Measurements from ENCODE around the gene CPNE6.
A peak's percentile ranks its signal among the peaks of the same experiment; 100 is the strongest.

CPNE6 gene

GRCh38 chr14:24072436-24072835, 1.1 kb downstream of the CPNE6 start:
- no peaks in the 10 kb centered on the region for H3K9me3 ChIP-seq (ENCODE audit: control insufficient read depth, insufficient read depth, low read depth, low read length)
- CTCF ChIA-PET: interaction anchor here (1.3 kb wide), 1 partner anchor 36 kb away, joined by 4 read pairs; no protein-coding TSS in a partner anchor
- H3K4me3 ChIP-seq (ENCODE audit: low read depth, low read length): no peak overlapping the region
- H3K4me1 ChIP-seq (ENCODE audit: control insufficient read depth, insufficient read depth, low read length): no peaks in the 10 kb centered on the region
- TF ChIP-seq ZNF366 (tag by site-specific recombination; conservative IDR thresholded peaks at IDR 0.05) (no peak), ZNF596 (tag by site-specific recombination; IDR thresholded peaks at IDR 0.05) (no peak)
- no peak overlapping the region for H3K27ac ChIP-seq (ENCODE audit: extremely low read depth, low read depth, low read length)
- H3K36me3 ChIP-seq (ENCODE audit: control insufficient read depth in 2 of 2, insufficient read depth in 1 of 2, low read length in 2 of 2): no peaks in the 10 kb centered on the region
- POLR2A ChIA-PET: no interaction called here

- Histone ChIP-seq H3K4me1 (ENCODE audit: control insufficient read depth, insufficient read depth, low read length) (peaks cover under 1% of the 10 kb centered on the region; the same call in 1 of the 2 replicates), H3K9me3 (ENCODE audit: control insufficient read depth, insufficient read depth, low read depth, low read length) (no peaks in the 10 kb centered on the region), H3K4me3 (ENCODE audit: low read depth, low read length) (no peak overlapping the region), H3K36me3 (ENCODE audit: control insufficient read depth in 2 of 2, insufficient read depth in 1 of 2, low read length in 2 of 2) (no peaks in the 10 kb centered on the region), H3K27ac (ENCODE audit: extremely low read depth, low read depth, low read length) (no peak overlapping the region)
- no peak for TF ChIP-seq ZNF394 (tag by site-specific recombination; IDR thresholded peaks at IDR 0.05; ENCODE audit: borderline replicate concordance)
- TF ChIP-seq EGR2 (tag by site-specific recombination; IDR thresholded peaks at IDR 0.05; ENCODE audit: low read depth): peak; percentile 41; the same call in 1 of the 2 replicates
- TF ChIP-seq KLF1 (tag by site-specific recombination; IDR thresholded peaks at IDR 0.05): 0 out of 2 replicates have a peak, but pooled peaks have one; percentile 28
- no peak for TF ChIP-seq ZSCAN30 (tag by site-specific recombination; IDR thresholded peaks at IDR 0.05)
- ChIA-PET CTCF (interaction anchor here (0.6 to 3.9 kb wide), 6 partner anchors 15 to 322 kb away, joined by 3 to 31 read pairs (median 4); no protein-coding TSS in a partner anchor), POLR2A (no interaction called here)
Observed at GRCh38 chr14:24072881-24073877, 1.8 kb downstream of the CPNE6 start.

- POLR2A ChIA-PET: interaction anchor here (0.6 to 1.8 kb wide), 2 partner anchors 40 to 140 kb away, joined by 4 to 5 read pairs; partner anchors contain the start of genes DCAF11 and NRL
- H3K4me1 ChIP-seq (ENCODE audit: control insufficient read depth, insufficient read depth, low read length): peaks cover 3% of the 10 kb centered on the region; the same call in 1 of the 2 replicates
- CTCF ChIA-PET: interaction anchor here (0.5 to 3.9 kb wide), 5 partner anchors 16 to 1007 kb away, joined by 4 to 31 read pairs (median 7); no protein-coding TSS in a partner anchor
- no peak overlapping the region for H3K27ac ChIP-seq (ENCODE audit: extremely low read depth, low read depth, low read length)
- no peaks in the 10 kb centered on the region for H3K36me3 ChIP-seq (ENCODE audit: control insufficient read depth in 2 of 2, insufficient read depth in 1 of 2, low read length in 2 of 2)
- no peaks in the 10 kb centered on the region for H3K9me3 ChIP-seq (ENCODE audit: control insufficient read depth, insufficient read depth, low read depth, low read length)
- no peak overlapping the region for H3K4me3 ChIP-seq (ENCODE audit: low read depth, low read length)
- TF ChIP-seq ZNF529 (tag by site-specific recombination; IDR thresholded peaks at IDR 0.05; ENCODE audit: insufficient replicate concordance) (no peak), GLIS2 (tag by site-specific recombination; IDR thresholded peaks at IDR 0.05) (no peak), ZNF76 (tag by site-specific recombination; IDR thresholded peaks at IDR 0.05; ENCODE audit: borderline replicate concordance, low read depth) (no peak), ZNF184 (tag by site-specific recombination; IDR thresholded peaks at IDR 0.05) (no peak), ZSCAN23 (tag by site-specific recombination; IDR thresholded peaks at IDR 0.05) (no peak), ZNF174 (tag by site-specific recombination; IDR thresholded peaks at IDR 0.05) (no peak), IKZF3 (tag by site-specific recombination; IDR thresholded peaks at IDR 0.05) (no peak), ZNF501 (tag by site-specific recombination; IDR thresholded peaks at IDR 0.05) (no peak), GFI1B (tag by site-specific recombination; IDR thresholded peaks at IDR 0.05) (no peak), SP7 (tag by site-specific recombination; IDR thresholded peaks at IDR 0.05) (0 out of 2 replicates have a peak, but pooled peaks have one; percentile 37), TRIM28 (IDR thresholded peaks at IDR 0.05; ENCODE audit: borderline replicate concordance, low read length) (no peak), ZNF777 (tag by site-specific recombination; IDR thresholded peaks at IDR 0.05; ENCODE audit: borderline replicate concordance) (no peak), ZNF629 (tag by site-specific recombination; IDR thresholded peaks at IDR 0.05) (peak; percentile 64; the same call in 1 of the 2 replicates), ZNF391 (tag by site-specific recombination; IDR thresholded peaks at IDR 0.05; ENCODE audit: borderline replicate concordance, low read depth) (no peak), ZNF133 (tag by site-specific recombination; IDR thresholded peaks at IDR 0.05) (no peak), ZNF157 (tag by site-specific recombination; IDR thresholded peaks at IDR 0.05) (no peak), ZNF324 (tag by site-specific recombination; IDR thresholded peaks at IDR 0.05) (no peak), ZNF571 (tag by site-specific recombination; IDR thresholded peaks at IDR 0.05) (no peak), ZSCAN30 (tag by site-specific recombination; IDR thresholded peaks at IDR 0.05) (no peak)
- TF ChIP-seq, protein P1, sequence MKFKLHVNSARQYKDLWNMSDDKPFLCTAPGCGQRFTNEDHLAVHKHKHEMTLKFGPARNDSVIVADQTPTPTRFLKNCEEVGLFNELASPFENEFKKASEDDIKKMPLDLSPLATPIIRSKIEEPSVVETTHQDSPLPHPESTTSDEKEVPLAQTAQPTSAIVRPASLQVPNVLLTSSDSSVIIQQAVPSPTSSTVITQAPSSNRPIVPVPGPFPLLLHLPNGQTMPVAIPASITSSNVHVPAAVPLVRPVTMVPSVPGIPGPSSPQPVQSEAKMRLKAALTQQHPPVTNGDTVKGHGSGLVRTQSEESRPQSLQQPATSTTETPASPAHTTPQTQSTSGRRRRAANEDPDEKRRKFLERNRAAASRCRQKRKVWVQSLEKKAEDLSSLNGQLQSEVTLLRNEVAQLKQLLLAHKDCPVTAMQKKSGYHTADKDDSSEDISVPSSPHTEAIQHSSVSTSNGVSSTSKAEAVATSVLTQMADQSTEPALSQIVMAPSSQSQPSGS (tag by site-specific recombination; IDR thresholded peaks at IDR 0.05; ENCODE audit: low read depth): no peak
- TF ChIP-seq, protein P2, sequence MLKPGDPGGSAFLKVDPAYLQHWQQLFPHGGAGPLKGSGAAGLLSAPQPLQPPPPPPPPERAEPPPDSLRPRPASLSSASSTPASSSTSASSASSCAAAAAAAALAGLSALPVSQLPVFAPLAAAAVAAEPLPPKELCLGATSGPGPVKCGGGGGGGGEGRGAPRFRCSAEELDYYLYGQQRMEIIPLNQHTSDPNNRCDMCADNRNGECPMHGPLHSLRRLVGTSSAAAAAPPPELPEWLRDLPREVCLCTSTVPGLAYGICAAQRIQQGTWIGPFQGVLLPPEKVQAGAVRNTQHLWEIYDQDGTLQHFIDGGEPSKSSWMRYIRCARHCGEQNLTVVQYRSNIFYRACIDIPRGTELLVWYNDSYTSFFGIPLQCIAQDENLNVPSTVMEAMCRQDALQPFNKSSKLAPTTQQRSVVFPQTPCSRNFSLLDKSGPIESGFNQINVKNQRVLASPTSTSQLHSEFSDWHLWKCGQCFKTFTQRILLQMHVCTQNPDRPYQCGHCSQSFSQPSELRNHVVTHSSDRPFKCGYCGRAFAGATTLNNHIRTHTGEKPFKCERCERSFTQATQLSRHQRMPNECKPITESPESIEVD (tag by site-specific recombination; IDR thresholded peaks at IDR 0.05): no peak
Observed at GRCh38 chr14:24074625-24075484, 3.5 kb downstream of the CPNE6 start.

All from HEK293 (cell line).